ENCODE results near the gene BDH1.
A peak's percentile ranks its signal among the peaks of the same experiment; 100 is the strongest.

BDH1 gene

GRCh38 chr3:197562398-197563251 lies 6.9 kb upstream of the BDH1 start:
- TF ChIP-seq, protein P1, sequence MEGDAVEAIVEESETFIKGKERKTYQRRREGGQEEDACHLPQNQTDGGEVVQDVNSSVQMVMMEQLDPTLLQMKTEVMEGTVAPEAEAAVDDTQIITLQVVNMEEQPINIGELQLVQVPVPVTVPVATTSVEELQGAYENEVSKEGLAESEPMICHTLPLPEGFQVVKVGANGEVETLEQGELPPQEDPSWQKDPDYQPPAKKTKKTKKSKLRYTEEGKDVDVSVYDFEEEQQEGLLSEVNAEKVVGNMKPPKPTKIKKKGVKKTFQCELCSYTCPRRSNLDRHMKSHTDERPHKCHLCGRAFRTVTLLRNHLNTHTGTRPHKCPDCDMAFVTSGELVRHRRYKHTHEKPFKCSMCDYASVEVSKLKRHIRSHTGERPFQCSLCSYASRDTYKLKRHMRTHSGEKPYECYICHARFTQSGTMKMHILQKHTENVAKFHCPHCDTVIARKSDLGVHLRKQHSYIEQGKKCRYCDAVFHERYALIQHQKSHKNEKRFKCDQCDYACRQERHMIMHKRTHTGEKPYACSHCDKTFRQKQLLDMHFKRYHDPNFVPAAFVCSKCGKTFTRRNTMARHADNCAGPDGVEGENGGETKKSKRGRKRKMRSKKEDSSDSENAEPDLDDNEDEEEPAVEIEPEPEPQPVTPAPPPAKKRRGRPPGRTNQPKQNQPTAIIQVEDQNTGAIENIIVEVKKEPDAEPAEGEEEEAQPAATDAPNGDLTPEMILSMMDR (IDR thresholded peaks at IDR 0.05; ENCODE audit: insufficient read depth, low read length, poor library complexity, severe bottlenecking): no peak
- Histone ChIP-seq H3K36me3 (ENCODE audit: control insufficient read depth, insufficient read depth, low read length) (no peaks in the 10 kb centered on the region), H3K4me3 (replicated peaks; ENCODE audit: low read depth, low read length) (peak overlapping the region; percentile 23; the same call in 1 of the 2 replicates), H3K27me3 (replicated peaks; ENCODE audit: control insufficient read depth, insufficient read depth, low read length) (no peaks in the 10 kb centered on the region)
- peak; percentile 35 for DNase-seq (ENCODE audit: extremely low read depth, insufficient read length)

DNA sequence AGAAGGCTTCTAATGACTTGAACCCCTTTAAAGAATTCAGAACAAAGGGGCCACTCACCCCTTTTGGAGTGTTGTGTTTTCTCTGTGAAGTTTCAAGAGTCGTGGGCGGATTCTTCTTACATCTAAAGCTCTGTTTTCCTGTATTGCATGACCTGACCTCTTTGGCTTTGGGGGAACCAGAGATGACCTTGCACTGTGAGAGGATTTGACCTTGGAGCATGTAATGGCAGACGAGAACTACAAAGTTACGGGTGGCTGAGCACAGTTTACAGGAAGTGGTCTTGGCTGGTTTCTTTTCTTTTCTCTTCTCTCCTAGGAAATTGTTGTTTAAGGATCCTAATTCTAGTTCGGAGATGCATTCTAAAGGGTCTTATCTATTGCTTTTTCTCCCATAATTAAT lies 6.2 kb upstream of the BDH1 start:
- H3K27me3 ChIP-seq (replicated peaks; ENCODE audit: control insufficient read depth, insufficient read depth, low read length): no peaks in the 10 kb centered on the region
- H3K4me3 ChIP-seq (replicated peaks; ENCODE audit: low read depth, low read length): peak overlapping the region; percentile 23; the same call in 1 of the 2 replicates
- DNase-seq (ENCODE audit: extremely low read depth, insufficient read length): peak; percentile 24
- no peaks in the 10 kb centered on the region for H3K36me3 ChIP-seq (ENCODE audit: control insufficient read depth, insufficient read depth, low read length)
- TF ChIP-seq, protein P1 (IDR thresholded peaks at IDR 0.05; ENCODE audit: insufficient read depth, low read length, poor library complexity, severe bottlenecking): no peak

DNA sequence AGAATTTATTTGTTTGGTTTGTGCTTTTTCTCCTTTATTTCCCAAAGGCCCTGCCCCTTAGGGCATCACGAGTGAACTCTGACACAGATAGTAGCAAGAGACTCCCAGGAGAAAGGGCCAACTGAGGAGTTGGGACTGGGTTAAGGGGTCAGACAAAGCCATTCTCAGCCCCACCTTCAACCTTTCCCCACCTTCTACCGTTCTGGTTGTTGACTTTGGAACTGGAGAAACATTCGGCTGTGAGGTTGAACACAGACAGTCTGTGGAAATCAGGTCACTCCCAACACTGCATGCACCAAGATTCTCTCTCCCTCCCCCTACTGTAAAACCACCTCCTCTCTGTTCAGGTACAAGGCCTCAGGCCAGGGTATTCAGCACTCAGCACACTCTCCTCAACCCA lies 3.9 kb upstream of the BDH1 start:
- H3K36me3 ChIP-seq (ENCODE audit: control insufficient read depth, insufficient read depth, low read length): no peaks in the 10 kb centered on the region
- H3K4me3 ChIP-seq (replicated peaks; ENCODE audit: low read depth, low read length): no peak overlapping the region
- H3K27me3 ChIP-seq (replicated peaks; ENCODE audit: control insufficient read depth, insufficient read depth, low read length): no peaks in the 10 kb centered on the region
- TF ChIP-seq, protein P1 (IDR thresholded peaks at IDR 0.05; ENCODE audit: insufficient read depth, low read length, poor library complexity, severe bottlenecking): no peak
- DNase-seq (ENCODE audit: extremely low read depth, insufficient read length): no peak

DNA sequence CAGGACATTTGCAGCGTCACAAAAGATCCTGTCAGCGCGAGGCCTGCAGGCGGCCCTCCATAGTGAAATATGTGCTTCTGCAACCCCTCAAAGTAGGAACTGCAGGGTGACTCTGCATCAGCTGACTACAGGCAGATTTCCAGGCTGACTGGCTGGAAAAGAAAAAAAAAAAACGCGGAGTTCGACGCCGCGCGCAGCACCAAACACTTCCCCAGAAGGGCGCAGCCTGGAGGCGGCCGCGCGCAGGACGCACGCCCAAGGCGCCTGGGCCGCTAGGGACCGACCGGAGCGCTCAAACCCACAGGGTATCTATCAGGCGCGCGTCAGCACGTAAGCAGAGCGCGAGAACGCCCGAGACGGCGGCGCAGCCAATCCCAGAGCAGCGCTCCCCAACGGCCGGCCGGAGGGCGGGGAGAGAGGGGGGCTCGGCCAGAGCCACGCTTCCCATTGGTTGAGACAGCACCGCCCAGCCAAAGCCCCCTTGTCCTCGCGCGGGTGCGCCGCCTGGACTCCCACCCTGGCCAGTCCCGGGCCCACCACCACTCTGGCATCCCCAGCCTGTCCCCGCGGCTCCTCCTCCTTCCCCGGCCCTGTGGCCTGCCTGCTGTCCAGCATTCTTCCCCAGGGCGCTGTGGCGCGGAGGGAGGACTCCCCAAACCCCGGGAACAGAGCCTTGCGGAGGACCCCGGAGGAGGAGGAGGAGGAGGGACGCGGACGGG lies 1.0 kb downstream of the BDH1 start:
- H3K27me3 ChIP-seq (replicated peaks; ENCODE audit: control insufficient read depth, insufficient read depth, low read length): no peaks in the 10 kb centered on the region
- H3K4me3 ChIP-seq (replicated peaks; ENCODE audit: low read depth, low read length): peak overlapping the region; percentile 92
- no peaks in the 10 kb centered on the region; the same call in none of the 2 replicates for H3K36me3 ChIP-seq (ENCODE audit: control insufficient read depth, insufficient read depth, low read length)
- peak; percentile 98 for DNase-seq (ENCODE audit: extremely low read depth, insufficient read length)
- TF ChIP-seq, protein P1 (IDR thresholded peaks at IDR 0.05; ENCODE audit: insufficient read depth, low read length, poor library complexity, severe bottlenecking): peak; percentile 83

DNA sequence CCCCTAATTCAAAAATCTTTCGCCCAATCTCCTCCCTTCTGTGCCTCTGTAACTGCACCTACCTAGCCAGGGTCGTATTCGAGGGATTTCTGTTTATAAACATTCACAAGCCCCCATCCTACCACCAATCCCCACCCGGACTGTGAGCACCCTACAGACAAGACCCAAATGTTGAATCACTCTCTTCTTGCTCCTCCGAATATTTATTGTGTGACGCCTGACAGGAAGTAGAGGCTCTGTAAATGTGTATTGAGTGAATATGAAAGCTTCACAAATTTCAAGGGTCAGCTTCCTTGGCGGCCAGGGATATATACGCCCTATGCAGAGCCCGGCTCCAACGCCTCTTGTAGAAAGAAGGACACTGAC lies 1.6 kb downstream of the BDH1 start:
- peak overlapping the region; percentile 92 for H3K4me3 ChIP-seq (replicated peaks; ENCODE audit: low read depth, low read length)

More for the DNA sequence above, 1.6 kb downstream of the BDH1 start:
- TF ChIP-seq, protein P1 (IDR thresholded peaks at IDR 0.05; ENCODE audit: insufficient read depth, low read length, poor library complexity, severe bottlenecking): no peak
- H3K27me3 ChIP-seq (replicated peaks; ENCODE audit: control insufficient read depth, insufficient read depth, low read length): no peaks in the 10 kb centered on the region
- no peak for DNase-seq (ENCODE audit: extremely low read depth, insufficient read length)
- H3K36me3 ChIP-seq (ENCODE audit: control insufficient read depth, insufficient read depth, low read length): no peaks in the 10 kb centered on the region; the same call in none of the 2 replicates

All from GM06990 (cell line).